ENCODE measurements around the gene GPI.

GPI gene

DNA sequence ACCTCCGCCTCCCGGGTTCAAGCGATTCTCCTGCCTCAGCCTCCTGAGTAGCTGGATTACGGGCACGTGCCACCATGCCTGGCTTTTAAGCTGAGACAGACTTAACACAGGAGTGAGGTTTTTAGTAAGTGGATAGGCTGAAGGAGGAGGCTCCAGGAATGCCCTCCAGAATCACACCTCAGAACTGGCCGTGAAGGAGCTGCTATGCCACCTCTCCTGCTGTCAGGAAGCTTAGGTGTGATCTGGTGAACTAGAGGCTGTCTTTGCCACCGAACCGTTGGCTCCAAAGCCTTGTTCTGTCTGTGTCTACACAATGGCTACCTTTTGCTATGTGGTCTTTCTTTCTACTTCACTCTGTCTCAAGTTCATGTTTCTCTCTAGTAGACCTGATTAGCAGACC is 43.4 kb downstream of the GPI start:
- no peak for DNase-seq

DNA sequence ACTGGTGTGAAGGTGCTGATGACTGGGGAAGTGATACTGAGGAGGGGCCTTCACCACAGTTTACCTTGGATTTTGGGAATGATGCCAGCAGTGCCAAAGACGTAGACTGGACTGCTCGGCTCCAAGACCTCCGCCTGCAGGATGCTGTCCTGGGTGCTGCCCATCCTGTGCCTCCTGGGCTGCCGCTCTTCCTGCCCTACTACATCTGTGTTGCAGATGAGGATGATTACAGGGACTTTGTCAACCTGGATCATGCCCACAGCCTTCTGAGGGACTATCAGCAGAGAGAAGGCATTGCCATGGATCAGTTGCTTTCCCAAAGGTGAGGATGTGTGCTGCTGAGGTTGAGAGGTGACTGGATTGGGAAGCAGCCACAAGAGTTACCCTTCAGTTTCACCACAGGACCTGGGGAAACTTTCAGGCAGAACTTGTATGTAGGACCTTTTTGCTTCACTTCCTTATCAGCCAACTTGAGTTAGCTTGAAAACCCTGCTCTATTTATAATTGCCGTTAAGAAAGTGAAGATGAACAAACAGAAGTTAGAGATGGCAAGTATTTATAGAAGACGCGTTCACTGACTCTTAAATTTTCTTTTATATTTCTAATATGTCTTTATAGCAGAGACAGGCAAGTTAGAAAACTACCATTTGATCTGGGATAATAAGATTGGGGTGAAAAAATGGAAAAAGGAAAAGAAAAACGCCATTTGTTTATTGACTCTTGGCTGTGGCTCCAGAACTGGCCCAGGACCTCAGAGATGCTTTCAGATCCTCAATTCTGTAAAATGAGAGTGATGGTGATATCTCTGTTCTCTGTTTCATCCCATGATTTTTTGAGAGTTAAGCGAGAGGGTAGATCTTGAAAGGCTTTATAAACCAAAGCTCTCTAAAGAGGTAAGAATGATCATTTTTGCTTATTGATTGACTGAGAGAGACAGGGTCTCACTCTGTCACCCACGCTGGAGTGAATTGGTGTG is 44.5 kb downstream of the GPI start:
- DNase-seq, result no peak

DNA sequence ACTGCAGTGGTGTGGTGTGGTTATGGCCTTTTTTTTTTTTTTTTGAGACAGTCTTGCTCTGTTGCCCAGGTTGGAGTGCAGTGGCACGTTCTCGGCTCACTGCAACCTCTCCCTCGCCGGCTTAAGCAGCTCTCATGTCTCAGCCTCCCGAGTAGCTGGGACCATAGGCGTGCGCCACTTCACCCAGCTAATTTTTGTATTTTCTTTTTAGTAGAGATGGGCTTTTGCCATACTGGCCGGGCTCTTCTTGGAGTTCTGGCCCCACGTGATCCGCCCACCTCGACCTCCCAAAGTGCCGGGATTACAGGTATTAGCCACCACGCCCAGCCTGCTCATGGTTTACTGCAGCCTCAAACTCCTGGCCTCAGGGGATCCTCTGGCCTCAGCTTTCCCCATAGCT is 46.2 kb downstream of the GPI start:
- DNase-seq, result no peak

DNA sequence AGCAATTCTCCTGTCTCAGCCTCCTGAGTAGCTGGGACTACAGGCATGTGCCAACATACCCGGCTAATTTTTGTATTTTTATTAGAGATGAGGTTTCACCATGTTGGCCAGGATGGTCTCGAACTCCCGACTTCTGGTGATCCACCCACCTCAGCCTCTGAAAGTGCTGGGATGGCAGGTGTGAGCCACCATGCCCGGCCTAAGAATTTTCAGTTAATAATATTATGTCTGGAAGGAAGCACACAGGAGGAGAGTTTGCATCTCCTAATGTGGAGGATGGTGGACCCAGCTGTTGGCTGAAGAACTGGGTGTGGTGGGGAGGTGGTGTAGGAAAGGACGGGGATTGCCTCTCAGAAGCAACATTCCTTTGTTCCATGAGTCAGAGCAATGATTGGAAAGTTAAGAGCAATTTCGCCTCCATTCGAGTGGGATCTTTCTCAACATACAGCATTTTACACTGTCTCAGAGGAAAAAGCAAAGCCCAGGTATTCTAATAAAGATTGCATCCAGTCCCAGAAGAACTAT is 51.1 kb downstream of the GPI start:
- no peak for DNase-seq

DNA sequence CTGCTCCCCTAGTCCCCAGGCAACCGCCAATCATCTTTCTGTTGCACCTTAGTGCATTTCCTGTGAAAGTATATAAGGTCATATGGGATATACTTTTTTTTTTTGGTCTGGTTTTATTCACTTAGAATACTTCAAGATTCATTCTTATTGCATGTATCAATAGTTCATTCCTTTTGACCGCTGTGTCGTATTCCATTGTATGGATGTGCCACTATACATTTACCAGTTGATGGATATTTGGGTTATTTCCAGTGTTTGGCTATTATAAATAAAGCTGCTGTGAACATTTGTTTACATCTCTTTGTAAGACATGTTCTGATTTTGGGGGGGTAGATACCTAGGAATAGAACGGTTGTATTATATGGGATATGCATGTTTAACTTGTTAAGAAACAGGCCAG is 53.3 kb downstream of the GPI start:
- no peak for DNase-seq

DNA sequence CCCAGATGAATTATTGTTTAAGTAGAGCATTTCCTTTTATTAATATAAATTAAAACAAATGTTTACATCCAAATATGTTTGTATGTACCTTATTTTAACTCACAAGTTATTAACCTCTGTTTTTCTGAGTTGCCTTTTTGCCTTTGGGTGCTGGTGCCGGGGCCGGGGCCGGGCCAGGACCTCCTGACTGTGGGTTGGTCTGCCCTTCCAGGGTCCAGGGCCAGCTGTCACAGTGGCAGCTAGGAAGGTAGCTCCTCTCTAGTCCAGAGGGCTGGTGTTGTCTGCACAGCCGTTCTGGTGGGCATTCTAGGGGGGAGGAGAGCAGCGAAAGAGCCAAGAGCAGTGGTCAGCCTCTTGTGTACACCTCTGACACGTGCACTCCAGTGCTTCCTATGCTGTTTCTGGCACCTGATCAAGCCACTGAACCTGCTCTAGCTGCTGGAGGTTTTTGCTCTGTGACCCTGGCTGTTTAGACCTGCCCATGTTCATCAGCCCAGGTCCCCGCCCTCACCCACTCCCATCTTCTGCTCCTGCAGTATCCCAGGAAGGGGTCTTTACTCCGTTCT is 61.2 kb downstream of the GPI start:
- no peak for DNase-seq

DNA sequence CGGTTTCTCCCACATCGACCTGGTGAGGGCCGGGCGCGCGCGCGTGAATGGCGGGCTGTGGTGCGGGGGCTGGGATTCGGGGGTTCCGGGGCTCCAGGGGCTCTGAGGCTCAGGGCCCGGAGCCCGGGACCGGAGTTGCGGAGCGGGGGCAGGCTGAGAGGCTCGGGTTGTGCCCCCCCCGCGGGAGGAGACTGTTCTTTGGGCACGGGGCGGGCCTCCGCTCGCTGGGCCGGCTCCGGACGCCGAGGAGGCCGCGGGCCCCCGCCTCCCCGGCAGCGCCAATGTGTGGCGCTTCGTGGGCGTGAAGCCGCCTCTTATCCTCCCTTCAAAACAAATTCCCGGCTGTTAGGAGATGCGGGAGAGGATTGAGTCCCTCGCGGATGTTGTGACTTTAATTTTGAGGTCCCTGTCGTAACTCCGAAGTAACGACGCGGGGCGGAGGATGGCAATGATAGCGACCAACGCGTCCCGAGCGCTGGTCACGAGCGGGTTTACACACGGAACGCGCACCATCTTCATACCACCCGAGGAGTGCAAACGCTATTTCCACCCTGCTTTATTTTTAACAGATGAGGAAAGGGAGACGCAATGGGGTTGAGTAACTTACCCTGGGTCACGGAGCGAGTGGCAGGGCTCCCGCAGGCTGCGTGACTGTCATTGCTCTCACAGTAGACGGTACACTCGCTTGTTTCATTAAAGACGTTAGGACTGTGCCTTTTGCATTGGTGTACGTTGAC is 63.7 kb downstream of the GPI start:
- no peak for DNase-seq

DNA sequence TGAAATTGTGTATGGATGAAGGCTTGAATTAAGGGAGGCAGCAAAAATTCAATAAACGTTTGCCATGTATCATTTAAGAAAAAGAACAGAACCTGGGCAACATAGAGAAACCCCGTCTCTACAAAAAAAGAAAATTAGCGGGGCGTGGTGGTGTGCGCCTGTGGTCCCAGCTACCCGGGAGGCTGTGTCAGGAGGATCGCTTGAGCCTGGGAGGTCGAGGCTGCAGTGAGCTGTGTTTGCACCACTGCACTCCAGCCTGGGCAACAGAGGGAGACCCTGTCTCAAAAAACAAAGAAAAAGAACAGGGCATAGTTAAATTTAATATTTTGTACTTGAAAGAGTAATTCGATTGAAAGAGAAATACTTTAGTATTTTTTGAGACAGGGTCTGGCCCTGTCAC is 64.6 kb downstream of the GPI start:
- no peak for DNase-seq

DNA sequence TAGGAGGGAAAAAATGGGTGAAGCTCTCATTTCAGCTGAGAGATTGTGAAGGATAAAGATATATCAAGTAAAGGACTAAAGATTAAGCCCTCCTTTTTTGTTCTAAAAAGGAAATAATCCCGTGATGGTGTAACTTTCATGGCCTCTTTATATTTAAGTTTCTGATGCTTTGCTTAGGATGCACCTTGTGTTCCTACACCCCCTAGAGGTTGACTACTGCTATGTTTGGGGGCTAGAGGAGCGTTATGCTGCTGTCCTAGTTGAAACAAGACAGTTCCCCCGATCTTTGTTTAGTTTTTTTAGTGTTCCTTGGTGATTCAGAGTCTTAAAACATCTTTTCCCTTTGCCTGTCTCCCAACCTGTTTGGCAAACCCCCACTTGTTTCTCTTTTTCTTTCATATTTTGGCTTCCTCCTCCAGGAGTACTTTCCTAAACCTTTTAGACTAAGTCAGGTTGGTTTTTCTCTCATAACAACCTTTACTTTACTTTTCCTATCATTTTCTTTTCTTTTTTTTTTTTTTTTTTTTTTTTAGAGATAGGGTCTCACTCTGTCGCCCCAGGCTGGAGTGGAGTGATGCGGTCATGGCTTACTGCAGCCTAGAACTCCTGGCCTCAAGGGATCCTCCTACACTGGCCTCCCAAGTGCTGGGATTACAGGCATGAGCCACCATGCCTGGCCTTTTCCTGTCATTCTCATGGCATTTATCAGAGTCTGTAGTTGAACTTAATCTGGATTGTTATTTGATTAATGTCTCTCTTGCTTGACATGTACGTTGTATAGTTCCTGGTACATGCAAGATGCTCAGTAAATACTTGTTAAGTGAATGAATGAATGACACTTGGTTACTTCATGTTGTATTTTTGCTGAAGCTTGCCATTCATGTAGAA is 66.0 kb downstream of the GPI start:
- DNase-seq, result peak; percentile 31

DNA sequence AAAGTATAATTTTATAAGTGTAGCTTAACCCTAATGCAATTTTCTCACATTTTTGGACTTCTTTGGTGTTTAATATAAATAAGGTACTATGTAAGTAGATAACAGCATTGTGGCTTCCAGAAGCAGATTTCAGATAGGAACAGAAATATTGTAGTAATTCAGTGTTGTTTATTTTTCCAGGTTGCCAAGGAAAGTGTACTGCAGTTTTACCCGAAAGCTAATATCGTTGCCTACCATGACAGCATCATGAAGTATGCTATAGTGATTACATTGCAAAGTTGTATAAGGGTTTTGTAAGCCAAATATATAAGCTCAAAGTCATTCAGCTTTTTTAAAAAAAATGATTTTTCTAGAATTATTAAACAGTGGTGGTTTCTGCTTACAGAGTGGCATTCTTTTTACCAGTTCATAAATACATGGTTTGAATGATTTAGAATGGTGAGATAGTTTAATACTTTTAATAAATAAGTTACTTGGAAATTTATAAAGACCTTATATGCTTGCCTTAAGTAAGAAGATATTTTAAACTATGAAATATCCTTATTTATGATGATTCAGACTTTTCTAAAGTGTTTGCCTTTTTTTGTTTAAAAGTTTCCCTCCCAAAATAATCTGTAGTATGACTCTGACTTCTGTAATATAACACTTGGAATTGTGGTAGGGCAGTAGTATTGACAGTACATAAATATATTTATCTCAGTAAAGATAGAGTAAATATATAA is 66.8 kb downstream of the GPI start:
- DNase-seq, result no peak

DNA sequence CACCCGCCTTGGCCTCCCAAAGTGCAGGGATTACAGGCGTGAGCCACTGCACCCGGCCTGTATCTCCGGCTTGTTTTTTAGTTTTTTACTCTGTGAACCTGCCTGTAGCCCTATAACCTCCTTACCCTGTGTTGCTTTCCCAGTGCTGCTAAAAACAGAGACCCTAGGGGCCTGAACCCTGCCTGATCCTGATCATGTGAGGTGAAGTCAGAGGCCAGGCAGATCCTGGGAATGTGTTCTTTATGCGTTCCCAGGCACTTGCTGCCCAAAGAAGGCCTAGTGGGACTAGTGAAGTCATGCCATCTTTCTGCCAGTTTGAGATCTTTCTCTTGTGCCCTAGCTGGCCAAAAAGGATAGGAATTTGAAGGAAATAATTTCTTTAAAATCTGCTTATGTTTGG is 67.8 kb downstream of the GPI start:
- no peak for DNase-seq

DNA sequence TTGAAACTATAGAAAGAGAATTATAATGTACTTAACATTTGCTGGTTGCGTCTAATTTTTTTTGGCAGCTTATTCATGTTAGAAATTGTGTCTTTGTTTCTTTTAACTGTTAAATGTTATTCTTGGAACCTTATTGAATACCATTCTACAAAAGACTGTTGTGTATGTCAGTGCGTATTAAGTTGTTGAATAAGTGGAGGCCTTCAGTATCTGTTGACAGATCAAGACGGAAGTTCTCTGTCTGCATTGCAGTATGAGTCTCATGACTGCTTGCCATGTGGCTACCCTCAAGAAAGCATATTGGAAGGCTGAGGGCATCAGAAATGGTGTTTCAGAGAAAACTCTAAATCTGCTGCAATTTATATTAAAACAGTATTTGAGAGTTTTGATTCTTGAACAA is 71.7 kb downstream of the GPI start:
- no peak for DNase-seq

DNA sequence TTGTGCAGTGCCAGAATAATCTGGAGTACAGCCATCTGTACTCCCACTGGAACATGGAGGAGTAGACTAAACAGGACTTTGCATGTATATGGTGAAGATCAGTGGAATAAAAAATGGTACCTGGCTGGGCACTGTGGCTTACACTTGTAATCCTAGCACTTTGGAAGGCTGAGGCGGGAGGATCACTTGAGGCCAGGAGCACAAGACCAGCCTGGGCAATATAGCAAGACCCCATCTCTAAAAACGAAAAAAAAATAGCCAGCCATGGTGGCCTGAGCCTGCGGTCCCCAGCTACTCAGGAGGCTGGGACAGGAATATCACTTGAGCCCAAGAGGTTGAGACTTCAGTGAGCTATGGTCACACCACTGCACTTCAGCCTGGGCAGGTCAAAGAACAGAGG is 83.2 kb downstream of the GPI start:
- no peak for DNase-seq
